HFF-Myc (cell line): ENCODE results near the gene UNC80.
A peak's percentile ranks its signal among the peaks of the same experiment; 100 is the strongest.

Source experiments
- DNase-seq: peaks from one replicate; pipeline ENCODE4 v3.0.0-alpha.2; 2011; ENCODE audit warnings: low read depth; ENCODE audit errors: extremely low read depth
- H3K4me3 ChIP-seq: replicated peaks from 2 replicates; pipeline ENCODE4 v1.5.1; 2011; ENCODE audit warnings: low read depth, mild to moderate bottlenecking, control low read depth, low read length
- TF ChIP-seq, protein P1 (sequence below): IDR thresholded peaks from 2 replicates; pipeline ENCODE4 v1.5.1; 2012; ENCODE audit warnings: mild to moderate bottlenecking, low read depth, low read length, control low read depth; ENCODE audit errors: missing control alignments

The UNC80 gene

GRCh38 chr2:209943776-209944175 lies 172.1 kb downstream of the UNC80 start:
- H3K4me3 ChIP-seq = no peak overlapping the region
- DNase-seq = no peak
- TF ChIP-seq, protein P1, sequence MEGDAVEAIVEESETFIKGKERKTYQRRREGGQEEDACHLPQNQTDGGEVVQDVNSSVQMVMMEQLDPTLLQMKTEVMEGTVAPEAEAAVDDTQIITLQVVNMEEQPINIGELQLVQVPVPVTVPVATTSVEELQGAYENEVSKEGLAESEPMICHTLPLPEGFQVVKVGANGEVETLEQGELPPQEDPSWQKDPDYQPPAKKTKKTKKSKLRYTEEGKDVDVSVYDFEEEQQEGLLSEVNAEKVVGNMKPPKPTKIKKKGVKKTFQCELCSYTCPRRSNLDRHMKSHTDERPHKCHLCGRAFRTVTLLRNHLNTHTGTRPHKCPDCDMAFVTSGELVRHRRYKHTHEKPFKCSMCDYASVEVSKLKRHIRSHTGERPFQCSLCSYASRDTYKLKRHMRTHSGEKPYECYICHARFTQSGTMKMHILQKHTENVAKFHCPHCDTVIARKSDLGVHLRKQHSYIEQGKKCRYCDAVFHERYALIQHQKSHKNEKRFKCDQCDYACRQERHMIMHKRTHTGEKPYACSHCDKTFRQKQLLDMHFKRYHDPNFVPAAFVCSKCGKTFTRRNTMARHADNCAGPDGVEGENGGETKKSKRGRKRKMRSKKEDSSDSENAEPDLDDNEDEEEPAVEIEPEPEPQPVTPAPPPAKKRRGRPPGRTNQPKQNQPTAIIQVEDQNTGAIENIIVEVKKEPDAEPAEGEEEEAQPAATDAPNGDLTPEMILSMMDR = no peak

DNA sequence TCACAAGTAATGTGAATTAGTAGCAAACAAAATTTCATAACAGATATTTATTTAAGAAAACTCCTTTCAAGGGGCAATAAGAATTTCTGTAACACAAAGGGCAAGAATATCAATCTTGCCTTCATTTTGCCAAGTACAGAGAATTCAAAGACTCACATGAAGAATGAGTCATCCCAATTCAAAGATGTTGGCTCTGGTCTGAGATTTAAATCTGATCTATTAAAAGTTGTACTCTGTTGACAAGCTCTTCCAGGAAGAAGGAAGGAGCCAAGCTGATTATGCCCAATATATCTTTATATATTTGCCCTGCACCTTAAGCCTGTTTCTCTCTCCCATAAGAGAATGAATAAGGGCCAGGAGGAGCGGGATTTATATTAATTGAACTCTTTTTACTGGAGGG lies 174.9 kb downstream of the UNC80 start:
- TF ChIP-seq, protein P1 = no peak
- no peak for DNase-seq
- no peak overlapping the region for H3K4me3 ChIP-seq

- TF ChIP-seq, protein P1 = no peak
- no peak overlapping the region for H3K4me3 ChIP-seq
- DNase-seq = no peak
Observed at GRCh38 chr2:209956271-209956670, 184.6 kb downstream of the UNC80 start.

DNA sequence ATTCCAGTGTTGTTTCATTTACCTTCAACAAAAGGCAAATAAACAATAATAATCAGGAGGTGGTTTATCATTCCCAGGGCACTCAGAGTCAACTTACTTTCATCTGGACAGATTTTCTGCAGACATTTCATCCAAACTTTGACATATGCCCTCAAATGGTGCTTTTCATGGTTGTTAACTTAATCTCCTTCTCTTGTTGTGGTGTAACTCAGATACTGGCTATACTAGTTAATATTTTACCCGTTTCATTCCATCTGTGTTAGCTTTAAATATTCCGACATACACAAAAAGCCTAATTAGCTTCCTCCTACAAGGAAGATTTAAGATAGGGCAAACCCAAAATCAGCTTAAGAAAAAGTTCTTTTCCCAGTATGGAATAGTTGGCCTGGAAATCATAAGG lies 186.4 kb downstream of the UNC80 start:
- no peak overlapping the region for H3K4me3 ChIP-seq
- TF ChIP-seq, protein P1 = no peak
- DNase-seq = no peak

DNA sequence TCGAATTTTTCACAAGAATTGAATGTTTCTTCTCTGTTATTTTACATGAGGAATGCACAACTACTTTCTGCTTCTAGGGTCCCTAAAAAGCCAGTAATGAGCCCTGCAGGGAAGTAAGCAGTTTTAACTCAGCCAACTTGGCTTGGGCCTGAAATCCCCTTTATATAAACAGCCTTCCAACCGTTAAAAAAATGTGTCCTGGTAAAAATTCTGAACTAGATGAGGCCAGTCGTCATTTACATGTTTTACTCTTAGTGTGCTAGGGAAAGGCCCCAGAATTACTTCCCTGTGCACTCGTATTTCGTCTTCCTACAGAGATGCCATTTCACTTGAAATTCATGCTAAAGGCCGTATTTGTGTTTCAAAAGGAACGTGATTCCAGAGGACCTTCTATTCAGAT lies 188.4 kb downstream of the UNC80 start:
- H3K4me3 ChIP-seq = no peak overlapping the region
- TF ChIP-seq, protein P1 = no peak
- DNase-seq = no peak

DNA sequence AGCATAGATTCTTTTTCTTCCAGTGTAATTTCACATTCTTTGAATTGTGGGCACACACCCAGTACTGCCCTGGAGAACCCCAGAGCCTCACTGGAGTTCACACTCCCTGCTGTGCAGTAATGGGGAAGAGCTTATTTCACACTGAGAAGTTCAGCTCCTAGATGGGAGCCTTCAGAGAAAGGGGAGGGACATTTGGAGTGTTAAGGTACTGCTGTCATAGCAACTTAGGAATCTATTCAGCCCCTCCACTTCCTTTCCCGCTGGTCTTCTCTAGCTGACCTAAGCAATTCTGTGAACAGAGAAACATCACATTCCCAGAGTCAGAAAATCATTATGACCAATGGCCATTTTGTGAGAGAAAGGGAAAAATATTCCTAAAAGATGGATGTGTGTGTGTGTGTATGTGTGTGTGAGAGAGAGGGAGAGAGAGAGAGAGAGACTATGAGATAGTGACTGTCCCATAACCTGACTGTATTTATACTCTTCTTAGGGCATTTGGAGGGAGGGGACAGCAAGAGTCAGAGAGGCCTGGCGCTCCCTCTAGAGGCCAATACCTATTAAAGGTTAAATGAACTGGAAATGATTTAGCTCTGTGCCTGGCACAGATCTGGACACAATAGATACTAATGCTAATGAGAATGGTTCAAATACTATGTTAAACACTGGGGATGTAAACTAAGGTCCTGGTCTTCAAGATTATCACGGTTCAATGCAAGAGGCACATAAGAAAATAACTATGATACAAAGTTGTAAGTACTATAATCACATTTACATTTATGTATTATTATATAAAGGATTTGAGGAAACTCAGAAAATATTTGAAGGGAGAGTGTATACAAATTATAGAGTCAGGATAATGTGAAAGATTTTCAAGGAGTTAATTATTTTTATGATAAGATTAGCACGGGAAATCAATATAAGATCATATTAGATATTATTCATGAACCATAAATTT lies 189.3 kb downstream of the UNC80 start:
- DNase-seq = peak; percentile 20
- TF ChIP-seq, protein P1 = peak; percentile 64
- H3K4me3 ChIP-seq = no peak overlapping the region
